DOHH2 (cell line): ENCODE results near the gene TSPAN11.

Experiments
- EZH2phosphoT487 ChIP-seq: fragments of 200-600 bp; sonication (generic); IDR thresholded peaks from 2 replicates; pipeline ENCODE4 v1.6.1; 2017; ENCODE audit warnings: borderline replicate concordance, mild to moderate bottlenecking, antibody characterized with exemption, low read length, moderate library complexity, mixed read lengths
- TF ChIP-seq, protein P1 (sequence below): fragments of 200-600 bp; sonication (generic); IDR thresholded peaks from one replicate; pipeline ENCODE4 v1.5.1; 2014; ENCODE audit warnings: antibody characterized with exemption, mild to moderate bottlenecking, low read depth, low read length; ENCODE audit not compliant: poor library complexity, severe bottlenecking

DNA sequence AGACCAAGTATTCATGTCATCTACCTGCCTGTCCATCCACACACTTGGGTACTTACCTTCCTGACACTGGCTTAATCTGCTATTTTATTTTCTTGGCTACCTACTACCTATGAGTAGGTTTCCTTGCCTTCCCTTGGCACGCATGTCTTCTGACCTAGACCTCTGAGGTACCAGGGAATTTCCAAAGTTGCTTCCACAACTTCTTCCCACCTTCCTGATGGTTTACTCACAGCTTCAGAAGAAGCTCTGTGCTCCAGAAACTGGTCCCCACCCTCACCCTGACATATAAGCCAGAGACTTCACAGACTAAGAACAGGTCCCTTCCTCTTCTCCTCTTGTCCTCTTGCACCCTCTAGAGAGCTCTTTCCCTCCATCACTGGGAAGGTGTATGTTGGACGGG is 111.4 kb downstream of the TSPAN11 start:
- no peak for TF ChIP-seq EZH2phosphoT487
- TF ChIP-seq, protein P1, sequence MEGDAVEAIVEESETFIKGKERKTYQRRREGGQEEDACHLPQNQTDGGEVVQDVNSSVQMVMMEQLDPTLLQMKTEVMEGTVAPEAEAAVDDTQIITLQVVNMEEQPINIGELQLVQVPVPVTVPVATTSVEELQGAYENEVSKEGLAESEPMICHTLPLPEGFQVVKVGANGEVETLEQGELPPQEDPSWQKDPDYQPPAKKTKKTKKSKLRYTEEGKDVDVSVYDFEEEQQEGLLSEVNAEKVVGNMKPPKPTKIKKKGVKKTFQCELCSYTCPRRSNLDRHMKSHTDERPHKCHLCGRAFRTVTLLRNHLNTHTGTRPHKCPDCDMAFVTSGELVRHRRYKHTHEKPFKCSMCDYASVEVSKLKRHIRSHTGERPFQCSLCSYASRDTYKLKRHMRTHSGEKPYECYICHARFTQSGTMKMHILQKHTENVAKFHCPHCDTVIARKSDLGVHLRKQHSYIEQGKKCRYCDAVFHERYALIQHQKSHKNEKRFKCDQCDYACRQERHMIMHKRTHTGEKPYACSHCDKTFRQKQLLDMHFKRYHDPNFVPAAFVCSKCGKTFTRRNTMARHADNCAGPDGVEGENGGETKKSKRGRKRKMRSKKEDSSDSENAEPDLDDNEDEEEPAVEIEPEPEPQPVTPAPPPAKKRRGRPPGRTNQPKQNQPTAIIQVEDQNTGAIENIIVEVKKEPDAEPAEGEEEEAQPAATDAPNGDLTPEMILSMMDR = no peak
